ENCODE results near the gene MCM5.

The MCM5 gene

DNA sequence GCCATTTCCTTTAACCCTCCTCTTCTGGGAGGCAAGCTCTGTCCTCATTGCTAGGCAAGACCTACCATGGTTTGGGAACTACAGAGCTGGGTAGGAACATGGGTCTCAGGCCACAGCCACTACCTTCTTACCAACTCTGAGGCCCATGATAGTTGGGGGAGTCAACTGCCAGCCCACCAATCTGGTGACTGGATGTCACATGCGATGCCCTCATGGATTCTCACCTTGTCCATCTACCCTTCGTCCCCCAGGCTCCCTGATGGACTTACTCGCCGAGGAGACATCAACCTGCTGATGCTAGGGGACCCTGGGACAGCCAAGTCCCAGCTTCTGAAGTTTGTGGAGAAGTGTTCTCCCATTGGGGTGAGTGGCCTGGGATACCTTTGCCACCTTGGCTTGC is 13.7 kb downstream of the MCM5 start:
- H3K27ac ChIP-seq (ENCODE audit: low read depth, low read length, poor library complexity, severe bottlenecking): no peak overlapping the region
- peaks cover 27% of the 10 kb centered on the region for H3K4me1 ChIP-seq (ENCODE audit: insufficient read depth, low read length, severe bottlenecking)
- no peak overlapping the region for H3K9ac ChIP-seq (ENCODE audit: low read length)
- TF ChIP-seq, protein P1, sequence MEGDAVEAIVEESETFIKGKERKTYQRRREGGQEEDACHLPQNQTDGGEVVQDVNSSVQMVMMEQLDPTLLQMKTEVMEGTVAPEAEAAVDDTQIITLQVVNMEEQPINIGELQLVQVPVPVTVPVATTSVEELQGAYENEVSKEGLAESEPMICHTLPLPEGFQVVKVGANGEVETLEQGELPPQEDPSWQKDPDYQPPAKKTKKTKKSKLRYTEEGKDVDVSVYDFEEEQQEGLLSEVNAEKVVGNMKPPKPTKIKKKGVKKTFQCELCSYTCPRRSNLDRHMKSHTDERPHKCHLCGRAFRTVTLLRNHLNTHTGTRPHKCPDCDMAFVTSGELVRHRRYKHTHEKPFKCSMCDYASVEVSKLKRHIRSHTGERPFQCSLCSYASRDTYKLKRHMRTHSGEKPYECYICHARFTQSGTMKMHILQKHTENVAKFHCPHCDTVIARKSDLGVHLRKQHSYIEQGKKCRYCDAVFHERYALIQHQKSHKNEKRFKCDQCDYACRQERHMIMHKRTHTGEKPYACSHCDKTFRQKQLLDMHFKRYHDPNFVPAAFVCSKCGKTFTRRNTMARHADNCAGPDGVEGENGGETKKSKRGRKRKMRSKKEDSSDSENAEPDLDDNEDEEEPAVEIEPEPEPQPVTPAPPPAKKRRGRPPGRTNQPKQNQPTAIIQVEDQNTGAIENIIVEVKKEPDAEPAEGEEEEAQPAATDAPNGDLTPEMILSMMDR (IDR thresholded peaks at IDR 0.05; ENCODE audit: low read length): no peak
- no peak for TF ChIP-seq EZH2 (IDR thresholded peaks at IDR 0.05; ENCODE audit: borderline replicate concordance, low read length)
- H3K36me3 ChIP-seq (ENCODE audit: insufficient read depth, low read length): peaks cover 91% of the 10 kb centered on the region
- H3K9me3 ChIP-seq (ENCODE audit: low read length): no peaks in the 10 kb centered on the region
- peaks cover 6% of the 10 kb centered on the region; the same call in 1 of the 2 replicates for H3F3A ChIP-seq (ENCODE audit: insufficient read depth, low read length)
- no peaks in the 10 kb centered on the region for H3K27me3 ChIP-seq (ENCODE audit: insufficient read depth, low read length)
- no peak overlapping the region for H3K4me3 ChIP-seq (ENCODE audit: low read depth, low read length, poor library complexity, severe bottlenecking)
- H3K4me2 ChIP-seq (ENCODE audit: low read length): no peak overlapping the region
- H2AFZ ChIP-seq (ENCODE audit: low read length): no peak overlapping the region
- no peaks in the 10 kb centered on the region for H3K79me2 ChIP-seq (ENCODE audit: insufficient read depth, low read length)
- no peaks in the 10 kb centered on the region for H3K9me2 ChIP-seq (ENCODE audit: low read depth, low read length)
- H4K20me1 ChIP-seq (ENCODE audit: insufficient read depth, low read length): no peaks in the 10 kb centered on the region

DNA sequence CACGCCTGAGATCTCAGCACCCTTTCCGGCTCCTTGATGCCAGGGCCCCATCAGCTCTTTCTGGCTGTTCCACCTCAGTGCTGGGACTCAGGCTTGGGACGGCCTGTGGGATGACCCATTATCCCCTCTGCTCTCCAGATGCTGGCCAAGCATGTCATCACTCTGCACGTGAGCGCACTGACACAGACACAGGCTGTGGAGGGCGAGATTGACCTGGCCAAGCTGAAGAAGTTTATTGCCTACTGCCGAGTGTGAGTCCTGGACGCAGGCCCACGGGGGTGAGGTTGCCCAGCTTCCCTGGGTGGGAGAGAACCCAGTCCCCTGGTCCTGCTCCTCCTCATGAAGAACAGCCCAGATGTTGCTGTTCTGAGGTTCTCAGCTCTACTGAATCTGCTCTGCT is 17.7 kb downstream of the MCM5 start:
- Histone ChIP-seq H3K4me2 (ENCODE audit: low read length) (no peak overlapping the region), H3K9me3 (ENCODE audit: low read length) (no peaks in the 10 kb centered on the region), H2AFZ (ENCODE audit: low read length) (no peak overlapping the region), H3K9ac (ENCODE audit: low read length) (no peak overlapping the region), H3K9me2 (ENCODE audit: low read depth, low read length) (no peaks in the 10 kb centered on the region), H3K27ac (ENCODE audit: low read depth, low read length, poor library complexity, severe bottlenecking) (no peak overlapping the region), H4K20me1 (ENCODE audit: insufficient read depth, low read length) (no peaks in the 10 kb centered on the region), H3K36me3 (ENCODE audit: insufficient read depth, low read length) (peaks cover 96% of the 10 kb centered on the region), H3K4me3 (ENCODE audit: low read depth, low read length, poor library complexity, severe bottlenecking) (no peak overlapping the region), H3F3A (ENCODE audit: insufficient read depth, low read length) (no peaks in the 10 kb centered on the region), H3K79me2 (ENCODE audit: insufficient read depth, low read length) (no peaks in the 10 kb centered on the region), H3K4me1 (ENCODE audit: insufficient read depth, low read length, severe bottlenecking) (no peaks in the 10 kb centered on the region), H3K27me3 (ENCODE audit: insufficient read depth, low read length) (no peaks in the 10 kb centered on the region)
- TF ChIP-seq EZH2 (IDR thresholded peaks at IDR 0.05; ENCODE audit: borderline replicate concordance, low read length): no peak
- TF ChIP-seq, protein P1 (IDR thresholded peaks at IDR 0.05; ENCODE audit: low read length): no peak

DNA sequence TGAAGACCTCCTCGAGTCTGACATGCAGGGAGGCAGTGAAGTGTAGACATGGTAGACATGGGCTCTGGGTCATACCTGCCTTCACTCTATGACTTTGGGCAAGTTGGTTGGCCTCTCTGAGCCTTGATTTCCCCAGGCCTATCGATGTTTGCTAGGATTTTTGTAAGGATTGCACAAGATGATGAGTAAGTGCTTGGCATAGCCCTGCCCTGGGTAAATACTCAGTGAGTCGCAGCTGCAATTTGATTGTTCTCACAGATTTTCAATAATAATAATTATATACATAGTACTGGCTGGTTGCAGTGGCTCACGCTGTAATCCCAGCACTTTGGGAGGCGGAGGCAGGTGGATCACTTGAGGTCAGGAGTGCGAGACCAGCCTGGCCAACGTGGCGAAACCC is 18.1 kb downstream of the MCM5 start:
- no peaks in the 10 kb centered on the region for H3K4me1 ChIP-seq (ENCODE audit: insufficient read depth, low read length, severe bottlenecking)
- TF ChIP-seq EZH2 (IDR thresholded peaks at IDR 0.05; ENCODE audit: borderline replicate concordance, low read length): no peak
- TF ChIP-seq, protein P1 (IDR thresholded peaks at IDR 0.05; ENCODE audit: low read length): no peak
- H3K36me3 ChIP-seq (ENCODE audit: insufficient read depth, low read length): peaks cover 96% of the 10 kb centered on the region
- no peak overlapping the region for H3K4me3 ChIP-seq (ENCODE audit: low read depth, low read length, poor library complexity, severe bottlenecking)
- no peaks in the 10 kb centered on the region for H3K79me2 ChIP-seq (ENCODE audit: insufficient read depth, low read length)
- H3F3A ChIP-seq (ENCODE audit: insufficient read depth, low read length): no peaks in the 10 kb centered on the region
- H3K9me2 ChIP-seq (ENCODE audit: low read depth, low read length): no peaks in the 10 kb centered on the region
- H3K9ac ChIP-seq (ENCODE audit: low read length): no peak overlapping the region
- H4K20me1 ChIP-seq (ENCODE audit: insufficient read depth, low read length): no peaks in the 10 kb centered on the region
- H3K9me3 ChIP-seq (ENCODE audit: low read length): no peaks in the 10 kb centered on the region
- H3K4me2 ChIP-seq (ENCODE audit: low read length): no peak overlapping the region
- no peak overlapping the region for H2AFZ ChIP-seq (ENCODE audit: low read length)
- H3K27me3 ChIP-seq (ENCODE audit: insufficient read depth, low read length): no peaks in the 10 kb centered on the region
- H3K27ac ChIP-seq (ENCODE audit: low read depth, low read length, poor library complexity, severe bottlenecking): no peak overlapping the region
